Neural cell (in vitro differentiated cells): ENCODE results near the gene PARP15. TPM values are rescaled to one million over a fixed set of nuclear protein-coding genes. Genes with fewer than 3 reads are reported as not detected.

Source experiments
- H2AFZ ChIP-seq: fragments of 200-600, 300-800 bp; sonication (generic), shearing (Covaris generic); 2 replicates; pipeline ENCODE4 v1.6.0; 2014; ENCODE audit warnings: low read depth, mild to moderate bottlenecking, antibody characterized with exemption, low read length, moderate library complexity
- H3F3A ChIP-seq: fragments of 200-600 bp; shearing (Covaris generic); 2 replicates; pipeline ENCODE4 v1.6.1; 2016; ENCODE audit warnings: mild to moderate bottlenecking, moderate library complexity, mixed read lengths, antibody characterized with exemption, low read length; ENCODE audit not compliant: insufficient read depth, poor library complexity, severe bottlenecking
- H3K27ac ChIP-seq: fragments of 200-600, 300-800 bp; sonication (generic), shearing (Covaris generic); 2 replicates; pipeline ENCODE4 v1.5.1; 2014; ENCODE audit warnings: mild to moderate bottlenecking, low read length, moderate library complexity
- H3K27me3 ChIP-seq: fragments of 300-800, 200-600 bp; sonication (generic), shearing (Covaris generic); 2 replicates; pipeline ENCODE4 v1.6.0; 2014; ENCODE audit warnings: mild to moderate bottlenecking, low read depth, low read length, moderate library complexity; ENCODE audit not compliant: insufficient read depth
- H3K36me3 ChIP-seq: fragments of 300-800, 200-600 bp; sonication (generic), shearing (Covaris generic); 2 replicates; pipeline ENCODE4 v1.5.1; 2014; ENCODE audit warnings: mild to moderate bottlenecking, antibody characterized with exemption, low read length, moderate library complexity; ENCODE audit not compliant: insufficient read depth
- H3K4me2 ChIP-seq: fragments of 300-800, 200-600 bp; sonication (generic), shearing (Covaris generic); 2 replicates; pipeline ENCODE4 v1.6.0; 2014; ENCODE audit warnings: mild to moderate bottlenecking, low read length
- H3K4me3 ChIP-seq: fragments of 300-800, 200-600 bp; sonication (generic), shearing (Covaris generic); 2 replicates; pipeline ENCODE4 v1.5.1; 2014; ENCODE audit warnings: mild to moderate bottlenecking, low read length, moderate library complexity
- H3K79me2 ChIP-seq: fragments of 200-600 bp; shearing (Covaris generic); replicated peaks from 2 replicates; pipeline ENCODE4 v1.6.0; 2014; ENCODE audit warnings: mild to moderate bottlenecking, low read length, moderate library complexity; ENCODE audit not compliant: insufficient read depth
- H3K9ac ChIP-seq: fragments of 300-800, 200-600 bp; sonication (generic), shearing (Covaris generic); 2 replicates; pipeline ENCODE4 v1.6.1; 2016; ENCODE audit warnings: mild to moderate bottlenecking, low read length, mixed read lengths
- H3K9me2 ChIP-seq: fragments of 200-600 bp; shearing (Covaris generic); 2 replicates; pipeline ENCODE4 v1.6.1; 2016; ENCODE audit warnings: mild to moderate bottlenecking, low read length, mixed read lengths; ENCODE audit not compliant: insufficient read depth
- H3K9me3 ChIP-seq: fragments of 200-600, 300-800 bp; sonication (generic), shearing (Covaris generic); 2 replicates; pipeline ENCODE4 v1.6.1; 2016; ENCODE audit warnings: mild to moderate bottlenecking, mixed run types, low read length, moderate library complexity, mixed read lengths
- H4K20me1 ChIP-seq: fragments of 200-600 bp; shearing (Covaris generic); 2 replicates; pipeline ENCODE4 v1.6.1; 2016; ENCODE audit warnings: mild to moderate bottlenecking, mixed run types; ENCODE audit not compliant: insufficient read depth
- CTCF ChIP-seq: fragments of 450-650 bp; IDR thresholded peaks from 2 replicates; pipeline ENCODE4 v1.5.1; 2014; ENCODE audit warnings: antibody characterized with exemption, mild to moderate bottlenecking, moderate library complexity; ENCODE audit not compliant: poor library complexity, severe bottlenecking
- EP300 ChIP-seq: fragments of 450-650 bp; conservative IDR thresholded peaks from 2 replicates; pipeline ENCODE4 v1.6.1; 2014; ENCODE audit warnings: antibody characterized with exemption, mild to moderate bottlenecking, moderate library complexity; ENCODE audit not compliant: poor library complexity, severe bottlenecking
- EZH2 ChIP-seq: fragments of 200-600, 300-800 bp; shearing (Covaris generic), sonication (generic); IDR thresholded peaks from 2 replicates; pipeline ENCODE4 v1.6.1; 2014; ENCODE audit warnings: antibody characterized with exemption, low read length, borderline replicate concordance, mild to moderate bottlenecking; ENCODE audit not compliant: insufficient read depth, poor library complexity, severe bottlenecking
- MXI1 ChIP-seq: fragments of 450-650 bp; conservative IDR thresholded peaks from 2 replicates; pipeline ENCODE4 v1.6.1; 2014; ENCODE audit warnings: antibody characterized with exemption, mild to moderate bottlenecking; ENCODE audit not compliant: poor library complexity, severe bottlenecking
- POLR2AphosphoS5 ChIP-seq: IDR thresholded peaks from 2 replicates; pipeline ENCODE4 v1.6.1; 2012
- RAD21 ChIP-seq: fragments of 450-650 bp; conservative IDR thresholded peaks from 2 replicates; pipeline ENCODE4 v1.6.1; 2014; ENCODE audit warnings: antibody characterized with exemption, mild to moderate bottlenecking, moderate library complexity
- REST ChIP-seq: IDR thresholded peaks from 2 replicates; pipeline ENCODE4 v1.6.1; 2012; ENCODE audit warnings: borderline replicate concordance
- SMC3 ChIP-seq: fragments of 450-650 bp; conservative IDR thresholded peaks from 2 replicates; pipeline ENCODE4 v1.6.1; 2014; ENCODE audit warnings: antibody characterized with exemption, mild to moderate bottlenecking, moderate library complexity; ENCODE audit not compliant: poor library complexity
- TAF1 ChIP-seq: IDR thresholded peaks from 2 replicates; pipeline ENCODE4 v1.6.1; 2012; ENCODE audit warnings: low read depth
- polyA plus RNA-seq: library from polyadenylated mRNA; depleted of rRNA; stranded (reverse); fragments of >200 nt; gene quantifications from 2 replicates; pipeline ENCODE4 v1.2.3, GENCODE V29; 2014

The PARP15 gene
- polyA plus RNA-seq, 1 donor from 2014 or later: not detected

- Histone ChIP-seq H3K9me3 (no peaks in the 10 kb centered on the region), H4K20me1 (no peaks in the 10 kb centered on the region), H3K27me3 (no peaks in the 10 kb centered on the region), H2AFZ (no peak overlapping the region), H3K4me3 (no peak overlapping the region), H3K36me3 (no peaks in the 10 kb centered on the region), H3K4me2 (no peak overlapping the region), H3K9me2 (no peaks in the 10 kb centered on the region), H3K79me2 (no peaks in the 10 kb centered on the region), H3K27ac (no peak overlapping the region), H3F3A (no peaks in the 10 kb centered on the region), H3K9ac (no peak overlapping the region)
- TF ChIP-seq POLR2AphosphoS5 (no peak), RAD21 (no peak), REST (no peak), CTCF (no peak), MXI1 (no peak), TAF1 (no peak), SMC3 (no peak)
These were observed 51.1 kb downstream of the PARP15 start for GRCh38 chr3:122628567-122628966.

- no peaks in the 10 kb centered on the region for H3K9me2 ChIP-seq
- H3F3A ChIP-seq: no peaks in the 10 kb centered on the region
- no peaks in the 10 kb centered on the region for H4K20me1 ChIP-seq
- H3K4me2 ChIP-seq: no peak overlapping the region
- no peak overlapping the region for H3K9ac ChIP-seq
- no peaks in the 10 kb centered on the region for H3K9me3 ChIP-seq
- H3K27ac ChIP-seq: no peak overlapping the region
- TF ChIP-seq MXI1 (no peak), POLR2AphosphoS5 (no peak), EZH2 (no peak), TAF1 (no peak), CTCF (no peak), REST (no peak), EP300 (no peak), SMC3 (no peak), RAD21 (no peak)
- no peak overlapping the region for H3K4me3 ChIP-seq
- H2AFZ ChIP-seq: no peak overlapping the region
- H3K27me3 ChIP-seq: no peaks in the 10 kb centered on the region
- no peaks in the 10 kb centered on the region for H3K36me3 ChIP-seq
- no peaks in the 10 kb centered on the region for H3K79me2 ChIP-seq
These were observed 52.3 kb downstream of the PARP15 start for GRCh38 chr3:122629763-122630162.
